ENCODE measurements around the gene ASB3.

GRCh38 chr2:53829273-53829979, 42.7 kb upstream of the ASB3 start:
- TF ChIP-seq, protein P1, sequence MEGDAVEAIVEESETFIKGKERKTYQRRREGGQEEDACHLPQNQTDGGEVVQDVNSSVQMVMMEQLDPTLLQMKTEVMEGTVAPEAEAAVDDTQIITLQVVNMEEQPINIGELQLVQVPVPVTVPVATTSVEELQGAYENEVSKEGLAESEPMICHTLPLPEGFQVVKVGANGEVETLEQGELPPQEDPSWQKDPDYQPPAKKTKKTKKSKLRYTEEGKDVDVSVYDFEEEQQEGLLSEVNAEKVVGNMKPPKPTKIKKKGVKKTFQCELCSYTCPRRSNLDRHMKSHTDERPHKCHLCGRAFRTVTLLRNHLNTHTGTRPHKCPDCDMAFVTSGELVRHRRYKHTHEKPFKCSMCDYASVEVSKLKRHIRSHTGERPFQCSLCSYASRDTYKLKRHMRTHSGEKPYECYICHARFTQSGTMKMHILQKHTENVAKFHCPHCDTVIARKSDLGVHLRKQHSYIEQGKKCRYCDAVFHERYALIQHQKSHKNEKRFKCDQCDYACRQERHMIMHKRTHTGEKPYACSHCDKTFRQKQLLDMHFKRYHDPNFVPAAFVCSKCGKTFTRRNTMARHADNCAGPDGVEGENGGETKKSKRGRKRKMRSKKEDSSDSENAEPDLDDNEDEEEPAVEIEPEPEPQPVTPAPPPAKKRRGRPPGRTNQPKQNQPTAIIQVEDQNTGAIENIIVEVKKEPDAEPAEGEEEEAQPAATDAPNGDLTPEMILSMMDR (conservative IDR thresholded peaks at IDR 0.05; ENCODE audit: low read depth, low read length), result no peak
- TF ChIP-seq EZH2phosphoT487 (IDR thresholded peaks at IDR 0.05; ENCODE audit: borderline replicate concordance, low read length), result no peak

Data from PC-3 (cell line).